Keratinocyte (primary cell): ENCODE data around the gene MAML2. TPM values are rescaled to one million over a fixed set of nuclear protein-coding genes. Genes with fewer than 3 reads are reported as not detected.

Experiments used
- DNase-seq: peaks from one replicate; pipeline ENCODE4 v3.0.0-alpha.2; 2011; ENCODE audit warnings: low read depth, missing footprints, low spot score
- FAIRE-seq: peaks from 2 replicates; lab custom pipeline; 2011; peaks lifted over from hg19 to GRCh38; lab: Jason Lieb, UNC
- H2AFZ ChIP-seq: 2 replicates; pipeline ENCODE4 v1.6.0; 2012; ENCODE audit warnings: low read length, control low read depth, inconsistent platforms; ENCODE audit not compliant: control insufficient read depth
- H3K27ac ChIP-seq: 2 replicates; pipeline ENCODE4 v1.5.1; 2011; ENCODE audit warnings: low read length; ENCODE audit not compliant: control insufficient read depth, insufficient read depth
- H3K27me3 ChIP-seq: 3 replicates; pipeline ENCODE4 v1.6.0; 2011; ENCODE audit warnings: low read length; ENCODE audit not compliant: control insufficient read depth, insufficient read depth; ENCODE audit errors: extremely low read depth
- H3K36me3 ChIP-seq, 2 experiments: 2 replicates in 1 of 2; 3 replicates in 1 of 2; pipeline ENCODE4 v1.5.1; 2011; ENCODE audit warnings: low read length in 2 of 2, mild to moderate bottlenecking in 1 of 2; ENCODE audit not compliant: control insufficient read depth in 2 of 2, insufficient read depth in 2 of 2; ENCODE audit errors: extremely low read depth in 1 of 2
- H3K4me1 ChIP-seq: 3 replicates; pipeline ENCODE4 v1.5.1; 2011; ENCODE audit warnings: low read length; ENCODE audit not compliant: control insufficient read depth, insufficient read depth; ENCODE audit errors: extremely low read depth
- H3K4me2 ChIP-seq: 3 replicates; pipeline ENCODE4 v1.6.0; 2011; ENCODE audit warnings: low read depth, low read length; ENCODE audit not compliant: control insufficient read depth, insufficient read depth; ENCODE audit errors: extremely low read depth
- H3K4me3 ChIP-seq, 3 experiments: fragments of 200-600 bp in 1 of 3; sonication (generic) in 1 of 3; 2 replicates in 2 of 3; 3 replicates in 1 of 3; pipeline ENCODE4 v1.5.1; 2011 to 2016; ENCODE audit warnings: low read length in 3 of 3, mild to moderate bottlenecking in 3 of 3, control low read depth in 2 of 3, inconsistent platforms in 1 of 3, low read depth in 1 of 3, mixed read lengths in 1 of 3, mixed run types in 1 of 3, moderate library complexity in 1 of 3; ENCODE audit not compliant: control insufficient read depth in 2 of 3, insufficient read depth in 2 of 3; ENCODE audit errors: extremely low read depth in 1 of 3
- H3K79me2 ChIP-seq: 2 replicates; pipeline ENCODE4 v1.6.0; 2012; ENCODE audit warnings: low read length; ENCODE audit not compliant: control insufficient read depth, insufficient read depth
- H3K9ac ChIP-seq: 3 replicates; pipeline ENCODE4 v1.6.0; 2011; ENCODE audit warnings: low read length; ENCODE audit not compliant: control insufficient read depth, insufficient read depth; ENCODE audit errors: extremely low read depth
- H3K9me1 ChIP-seq: 3 replicates; pipeline ENCODE4 v1.6.0; 2011; ENCODE audit warnings: low read length; ENCODE audit not compliant: control insufficient read depth, insufficient read depth; ENCODE audit errors: extremely low read depth
- H3K9me3 ChIP-seq: 2 replicates; pipeline ENCODE4 v1.5.1; 2012; ENCODE audit warnings: low read depth, low read length; ENCODE audit not compliant: control insufficient read depth
- H4K20me1 ChIP-seq: 3 replicates; pipeline ENCODE4 v1.6.0; 2011; ENCODE audit warnings: low read length; ENCODE audit not compliant: control insufficient read depth, insufficient read depth; ENCODE audit errors: extremely low read depth
- CTCF ChIP-seq, 3 experiments: IDR thresholded peaks in 1 of 3; conservative IDR thresholded peaks in 1 of 3; optimal IDR thresholded peaks in 1 of 3; 2 replicates in 2 of 3; 3 replicates in 1 of 3; pipeline versions ENCODE3 to v1.5.1; 2011; ENCODE audit warnings: low read length in 3 of 3, mild to moderate bottlenecking in 3 of 3, moderate library complexity in 2 of 3, control low read depth in 1 of 3, inconsistent platforms in 1 of 3; ENCODE audit not compliant: insufficient read depth in 2 of 3; ENCODE audit errors: extremely low read depth in 1 of 3
- dilution Hi-C: fragments of 300-500 bp; cut with MboI; formaldehyde crosslinking; loops from one replicate; pipeline ENCODE4 v1.7.0; 2020; ENCODE audit warnings: low sequenced_read_pairs; ENCODE audit not compliant: extremely low pct_ligation_motif_present
- polyA plus RNA-seq, 5 experiments: library from polyadenylated mRNA; depleted of rRNA in 3 of 5; stranded (reverse) in 3 of 5; stranded (forward) in 1 of 5; unstranded in 1 of 5; fragments of >200 nt; gene quantifications; 1 replicate in 1 of 5; 2 replicates in 3 of 5; 3 replicates in 1 of 5; pipeline versions ENCODE4 v1.2.1 to v1.2.3, GENCODE V29; 2011 to 2012; ENCODE audit warnings: missing spikeins in 2 of 5, low read depth in 1 of 5, low replicate concordance in 1 of 5

Gene MAML2
- polyA plus RNA-seq, 1 donor (not counting 4 experiments of a cell fraction or from before 2014, with no cell fraction given), result 4.2 TPM

GRCh38 chr11:96390488-96390792 is 47.4 kb upstream of the MAML2 start:
- peak overlapping the region; percentile 96 for H3K27ac ChIP-seq
- peak overlapping the region; percentile 98 for H3K4me2 ChIP-seq
- dilution Hi-C loops, result no loop called here
- H4K20me1 ChIP-seq, result no peaks in the 10 kb centered on the region
- peaks cover 0 to 3% of the 10 kb centered on the region in 2 experiments for H3K36me3 ChIP-seq
- TF ChIP-seq CTCF (optimal IDR thresholded peaks at IDR 0.05 in 1 of 3, IDR thresholded peaks at IDR 0.05 in 1 of 3, conservative IDR thresholded peaks at IDR 0.05 in 1 of 3; ENCODE audit: extremely low read depth in 1 of 3, insufficient read depth in 2 of 3, low read length in 3 of 3), result no peak
- peak overlapping the region; percentile 78 to 97 (median 91) for H3K4me3 ChIP-seq
- FAIRE-seq (no peak), DNase-seq (no peak)
- H3K9ac ChIP-seq, result peak overlapping the region; percentile 95
- H2AFZ ChIP-seq, result peak overlapping the region; percentile 92
- peaks cover 40% of the 10 kb centered on the region for H3K79me2 ChIP-seq
- H3K9me1 ChIP-seq, result peaks cover 2% of the 10 kb centered on the region
- peaks cover 21% of the 10 kb centered on the region for H3K4me1 ChIP-seq
- no peaks in the 10 kb centered on the region for H3K27me3 ChIP-seq
- H3K9me3 ChIP-seq, result no peaks in the 10 kb centered on the region

GRCh38 chr11:96389720-96390487 is 46.9 kb upstream of the MAML2 start, which contains the start of the genes CCDC82 and JRKL:
Gene CCDC82, minus strand, starts transcription at chr11:96389912. Its CDS starts 5,165 bp downstream, at chr11:96384747.
Gene JRKL, plus strand, starts transcription at chr11:96390013. Its CDS starts 637 bp downstream, at chr11:96390650.
- H3K79me2 ChIP-seq, result peaks cover 40% of the 10 kb centered on the region
- H3K9ac ChIP-seq, result peak within 1 kb of the TSS; percentile 95
- H3K27ac ChIP-seq, result peak within 1 kb of the TSS; percentile 96
- peak within 1 kb of the TSS; percentile 92 for H2AFZ ChIP-seq
- H3K9me3 ChIP-seq, result no peaks in the 10 kb centered on the region
- no peaks in the 10 kb centered on the region for H4K20me1 ChIP-seq
- DNase-seq (peak; percentile 45), FAIRE-seq (no peak)
- peaks cover 2% of the 10 kb centered on the region for H3K9me1 ChIP-seq
- peaks cover 0 to 3% of the 10 kb centered on the region in 2 experiments for H3K36me3 ChIP-seq
- peaks cover 21% of the 10 kb centered on the region for H3K4me1 ChIP-seq
- TF ChIP-seq CTCF (optimal IDR thresholded peaks at IDR 0.05 in 1 of 3, IDR thresholded peaks at IDR 0.05 in 1 of 3, conservative IDR thresholded peaks at IDR 0.05 in 1 of 3; ENCODE audit: extremely low read depth in 1 of 3, insufficient read depth in 2 of 3, low read length in 3 of 3), result no peak
- H3K27me3 ChIP-seq, result no peaks in the 10 kb centered on the region
- dilution Hi-C loops, result no loop called here
- H3K4me2 ChIP-seq, result peak within 1 kb of the TSS; percentile 98
- peak within 1 kb of the TSS; percentile 78 to 97 (median 91) for H3K4me3 ChIP-seq
